Measurements from ENCODE around the gene CCZ1B. TPM values are rescaled to one million over a fixed set of nuclear protein-coding genes. Genes with fewer than 3 reads are reported as not detected.
A peak's percentile ranks its signal among the peaks of the same experiment; 100 is the strongest.
"Not testable (repeated sequence)": the region's sequence is repeated elsewhere in the genome, so short reads cannot be mapped to it uniquely, and the experiment has no call there.

The CCZ1B gene
- total RNA-seq, 3 donors from 2014 or later (not counting 1 experiment from before 2014, with no cell fraction given) = 84.5 to 145 (median 103) TPM

DNA sequence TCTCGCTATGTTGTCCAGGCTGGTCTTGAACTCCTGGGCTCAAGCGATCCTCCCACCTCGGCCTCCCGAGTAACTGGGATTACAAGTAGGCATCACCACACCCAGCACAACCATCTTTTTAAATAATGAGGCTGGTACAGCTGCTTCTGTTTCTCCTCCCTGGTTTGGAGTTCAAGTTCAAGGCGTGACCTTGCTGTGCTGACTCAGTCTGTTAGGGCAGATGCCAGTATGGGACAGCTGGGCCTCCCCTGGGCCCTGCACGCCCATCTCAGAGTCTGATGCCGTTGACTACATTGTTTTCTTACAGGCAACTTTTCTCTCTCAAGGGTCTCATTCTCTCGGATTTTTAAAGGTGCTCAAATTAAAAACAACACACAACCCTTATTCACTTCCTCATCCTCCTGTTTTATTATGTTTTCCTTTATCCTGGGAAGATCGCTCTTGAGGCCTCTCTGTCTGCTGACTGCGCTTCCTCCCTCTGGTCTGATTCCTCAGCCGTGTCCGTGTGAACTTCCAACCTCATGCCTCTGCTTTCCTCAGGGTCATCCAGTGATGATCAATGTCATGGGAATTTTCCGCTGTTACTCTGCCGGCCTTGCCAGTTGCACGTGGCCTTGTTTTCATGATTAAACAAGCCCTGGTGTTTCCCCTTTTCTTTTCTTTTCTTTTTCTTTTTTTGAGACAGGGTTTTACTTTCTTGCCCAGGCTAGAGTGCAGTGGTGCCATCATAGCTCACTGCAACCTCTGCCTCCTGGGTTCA is 33.8 kb downstream of the CCZ1B start:
- ATAC-seq; H3K4me1 Mint-ChIP-seq; H3K36me3 Mint-ChIP-seq; H3K9me3 Mint-ChIP-seq; H3K27me3 Mint-ChIP-seq (ENCODE audit: low read depth in 2 of 2); H3K4me1 ChIP-seq (ENCODE audit: control insufficient read depth, insufficient read depth, low read length); DNase-seq; H3K4me3 ChIP-seq (ENCODE audit: low read length); H3K4me3 Mint-ChIP-seq; H3K9me3 ChIP-seq (ENCODE audit: control insufficient read depth, insufficient read depth, low read length); intact Hi-C loops (cut with micrococcal nuclease); H3K27ac ChIP-seq (ENCODE audit: low read length); H3K27ac Mint-ChIP-seq; H3K36me3 ChIP-seq (ENCODE audit: control insufficient read depth, insufficient read depth, low read length); H3K27me3 ChIP-seq (ENCODE audit: control insufficient read depth, insufficient read depth, low read length): not testable (repeated sequence)
- WGBS (ENCODE audit: insufficient coverage) = no CpG with 5 or more reads among the region's 15 CpGs

DNA sequence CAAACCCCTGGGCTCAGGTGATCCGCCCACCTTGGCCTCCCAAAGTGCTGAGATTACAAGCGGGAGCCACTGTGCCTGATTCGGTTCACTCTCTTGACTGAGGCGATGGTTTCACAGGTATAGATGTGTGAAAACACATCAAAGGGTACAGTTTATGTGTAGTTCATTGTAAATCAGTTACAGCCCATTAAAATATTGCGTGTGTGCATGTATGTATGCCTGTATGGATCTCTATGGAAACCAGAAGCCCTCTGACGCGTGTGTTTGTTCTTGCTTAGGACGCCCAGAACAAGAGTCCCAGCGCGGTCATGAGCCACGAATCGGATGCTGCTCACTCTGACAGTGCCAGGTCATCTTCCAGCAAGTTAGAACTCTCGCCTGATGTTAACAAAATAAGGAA is 36.7 kb downstream of the CCZ1B start:
- ATAC-seq = peak in 1 of 3 donors; percentile 40
- H3K27ac ChIP-seq (ENCODE audit: low read length); intact Hi-C loops (cut with micrococcal nuclease); H3K9me3 ChIP-seq (ENCODE audit: control insufficient read depth, insufficient read depth, low read length); H3K27me3 Mint-ChIP-seq (ENCODE audit: low read depth in 2 of 2); H3K27ac Mint-ChIP-seq; H3K4me1 ChIP-seq (ENCODE audit: control insufficient read depth, insufficient read depth, low read length); H3K36me3 ChIP-seq (ENCODE audit: control insufficient read depth, insufficient read depth, low read length); H3K9me3 Mint-ChIP-seq; H3K4me3 ChIP-seq (ENCODE audit: low read length); H3K4me1 Mint-ChIP-seq; H3K4me3 Mint-ChIP-seq; DNase-seq; H3K27me3 ChIP-seq (ENCODE audit: control insufficient read depth, insufficient read depth, low read length); H3K36me3 Mint-ChIP-seq: not testable (repeated sequence)
- WGBS (ENCODE audit: insufficient coverage) = no CpG with 5 or more reads among the region's 13 CpGs

DNA sequence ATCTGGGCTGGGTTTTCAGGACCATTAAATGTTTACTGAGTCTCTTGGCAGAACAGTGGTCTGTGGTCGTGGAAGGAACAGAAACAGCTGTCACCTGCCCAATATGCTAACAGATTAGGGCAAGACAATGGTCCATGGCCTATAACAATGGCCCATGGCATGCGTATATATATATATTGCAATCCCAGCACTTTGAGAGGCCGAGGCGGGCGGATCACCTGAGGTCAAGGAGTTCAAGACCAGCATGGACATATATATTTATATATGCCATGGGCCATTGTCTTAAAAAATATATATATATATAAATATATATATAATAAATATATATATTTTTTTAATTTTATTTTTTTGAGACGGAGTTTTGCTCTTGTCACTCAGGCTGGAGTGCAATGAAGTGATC is 44.5 kb downstream of the CCZ1B start:
- H3K27ac ChIP-seq (ENCODE audit: low read length); intact Hi-C loops (cut with micrococcal nuclease); H3K36me3 Mint-ChIP-seq; H3K36me3 ChIP-seq (ENCODE audit: control insufficient read depth, insufficient read depth, low read length); H3K4me3 Mint-ChIP-seq; H3K4me3 ChIP-seq (ENCODE audit: low read length); ATAC-seq; H3K9me3 ChIP-seq (ENCODE audit: control insufficient read depth, insufficient read depth, low read length); H3K27me3 Mint-ChIP-seq (ENCODE audit: low read depth in 2 of 2); DNase-seq; H3K9me3 Mint-ChIP-seq; H3K27me3 ChIP-seq (ENCODE audit: control insufficient read depth, insufficient read depth, low read length); H3K27ac Mint-ChIP-seq; H3K4me1 Mint-ChIP-seq; H3K4me1 ChIP-seq (ENCODE audit: control insufficient read depth, insufficient read depth, low read length): not testable (repeated sequence)
- WGBS (ENCODE audit: insufficient coverage) = 80% methylated on average over 1 of the region's 6 CpGs

DNA sequence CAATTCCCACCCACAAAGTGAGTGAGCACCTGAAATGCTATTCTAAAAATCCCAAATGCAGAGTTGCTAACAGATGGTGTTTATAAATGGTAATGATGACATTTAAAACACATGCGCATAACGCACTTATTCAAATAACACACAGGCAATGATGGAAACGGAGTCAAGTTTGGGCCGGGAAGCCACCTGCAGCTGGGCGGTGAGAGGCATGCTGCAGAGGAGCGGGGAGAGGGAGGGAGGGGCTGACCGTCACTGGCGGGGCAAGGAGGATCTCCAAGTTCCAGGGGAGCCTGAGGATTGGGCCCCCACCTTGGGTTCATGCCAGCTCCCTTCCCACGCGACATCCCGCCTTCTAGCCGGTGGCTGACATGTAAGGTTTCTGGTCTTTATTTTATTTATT is 64.9 kb downstream of the CCZ1B start:
- H3K4me1 Mint-ChIP-seq; H3K4me3 Mint-ChIP-seq; H3K27ac ChIP-seq (ENCODE audit: low read length); H3K36me3 Mint-ChIP-seq; DNase-seq; H3K27me3 ChIP-seq (ENCODE audit: control insufficient read depth, insufficient read depth, low read length); H3K36me3 ChIP-seq (ENCODE audit: control insufficient read depth, insufficient read depth, low read length); H3K4me3 ChIP-seq (ENCODE audit: low read length); intact Hi-C loops (cut with micrococcal nuclease); H3K9me3 ChIP-seq (ENCODE audit: control insufficient read depth, insufficient read depth, low read length); H3K4me1 ChIP-seq (ENCODE audit: control insufficient read depth, insufficient read depth, low read length); H3K9me3 Mint-ChIP-seq; H3K27me3 Mint-ChIP-seq (ENCODE audit: low read depth in 2 of 2); ATAC-seq; H3K27ac Mint-ChIP-seq: not testable (repeated sequence)
- WGBS (ENCODE audit: insufficient coverage) = no CpG with 5 or more reads among the region's 12 CpGs

DNA sequence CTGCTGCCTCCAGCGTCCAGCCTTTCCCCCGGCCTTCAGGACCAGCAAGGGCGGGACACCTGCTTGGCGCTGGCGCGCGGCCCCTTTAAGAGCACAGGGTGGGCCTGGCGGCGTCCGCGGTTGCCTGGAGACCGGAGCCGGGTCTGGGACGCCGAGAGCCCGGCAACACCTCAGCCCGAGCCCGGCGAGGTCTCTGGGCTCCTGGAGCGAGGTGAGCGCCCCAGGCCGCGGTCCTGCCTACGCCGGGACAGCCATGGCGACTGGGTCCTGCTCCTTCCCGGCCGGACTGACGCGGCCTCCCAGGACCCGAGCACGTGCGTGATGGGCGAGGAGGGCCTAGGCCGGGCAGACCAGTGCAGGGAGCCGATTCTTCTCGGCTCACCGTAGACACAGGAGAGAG is 72.1 kb downstream of the CCZ1B start, which contains the start of gene RSPH10B2:
TSS of gene RSPH10B2 (plus strand) at position 140 of the 400 bp plus-strand sequence. CDS start 3,575 bp downstream, outside the sequence.
- H3K36me3 ChIP-seq (ENCODE audit: control insufficient read depth, insufficient read depth, low read length); H3K9me3 ChIP-seq (ENCODE audit: control insufficient read depth, insufficient read depth, low read length); H3K4me3 ChIP-seq (ENCODE audit: low read length); H3K4me1 ChIP-seq (ENCODE audit: control insufficient read depth, insufficient read depth, low read length); H3K27ac Mint-ChIP-seq; H3K27me3 Mint-ChIP-seq (ENCODE audit: low read depth in 2 of 2); H3K27ac ChIP-seq (ENCODE audit: low read length); H3K27me3 ChIP-seq (ENCODE audit: control insufficient read depth, insufficient read depth, low read length); H3K9me3 Mint-ChIP-seq; intact Hi-C loops (cut with micrococcal nuclease); H3K4me1 Mint-ChIP-seq; DNase-seq; H3K4me3 Mint-ChIP-seq; H3K36me3 Mint-ChIP-seq: not testable (repeated sequence)
- 39% methylated on average over 17 of the region's 38 CpGs for WGBS (ENCODE audit: insufficient coverage)
- ATAC-seq = peak in 1 of 3 donors; percentile 33

DNA sequence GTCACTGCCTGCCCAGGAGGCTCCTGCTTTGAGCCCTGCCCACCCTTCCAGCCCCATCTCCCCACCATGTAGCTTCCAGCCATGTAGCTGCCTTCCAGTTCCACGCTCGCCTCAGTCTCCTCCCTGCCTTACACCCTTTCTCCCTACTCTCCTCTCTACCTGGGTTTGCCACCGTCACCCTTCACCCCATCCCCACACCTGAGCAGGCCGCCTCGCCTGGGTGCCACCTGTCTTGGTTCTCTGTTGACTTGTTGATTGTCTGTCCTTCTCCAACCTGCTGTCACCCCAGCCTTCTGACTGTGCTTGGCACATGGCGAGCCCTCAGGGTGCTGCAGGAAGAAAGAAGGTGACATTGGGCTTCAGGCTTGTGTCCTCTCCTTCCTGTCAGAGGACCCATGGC is 75.9 kb downstream of the CCZ1B start:
- H3K27ac Mint-ChIP-seq; H3K36me3 Mint-ChIP-seq; H3K4me3 ChIP-seq (ENCODE audit: low read length); ATAC-seq; intact Hi-C loops (cut with micrococcal nuclease); H3K36me3 ChIP-seq (ENCODE audit: control insufficient read depth, insufficient read depth, low read length); H3K4me1 ChIP-seq (ENCODE audit: control insufficient read depth, insufficient read depth, low read length); H3K9me3 Mint-ChIP-seq; H3K27me3 ChIP-seq (ENCODE audit: control insufficient read depth, insufficient read depth, low read length); DNase-seq; H3K4me3 Mint-ChIP-seq; H3K27ac ChIP-seq (ENCODE audit: low read length); H3K27me3 Mint-ChIP-seq (ENCODE audit: low read depth in 2 of 2); H3K9me3 ChIP-seq (ENCODE audit: control insufficient read depth, insufficient read depth, low read length); H3K4me1 Mint-ChIP-seq: not testable (repeated sequence)
- 95% methylated on average over 3 of the region's 6 CpGs for WGBS (ENCODE audit: insufficient coverage)

DNA sequence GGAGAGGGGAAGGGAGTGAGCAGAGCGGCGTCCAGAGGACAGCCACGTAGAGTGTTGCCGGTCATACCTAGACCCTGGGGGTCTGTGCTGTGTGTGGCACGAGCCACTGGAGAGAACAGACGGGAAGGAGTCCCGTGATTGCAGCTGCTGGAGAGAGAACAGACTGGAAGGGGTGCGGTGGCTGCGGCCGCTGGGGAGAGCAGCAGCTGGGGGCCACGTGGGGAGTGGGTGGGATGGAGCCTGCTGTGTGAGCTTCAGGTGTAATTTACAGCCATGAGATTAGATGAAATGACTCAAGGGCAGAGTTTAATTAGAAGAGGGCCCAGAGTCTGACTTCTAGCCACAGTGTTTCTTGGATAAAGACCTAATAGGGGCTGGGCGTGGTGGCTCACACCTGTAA is 76.7 kb downstream of the CCZ1B start:
- WGBS (ENCODE audit: insufficient coverage) = 97% methylated on average over 6 of the region's 12 CpGs

More for the DNA sequence above, 76.7 kb downstream of the CCZ1B start:
- H3K4me1 Mint-ChIP-seq; intact Hi-C loops (cut with micrococcal nuclease); H3K36me3 ChIP-seq (ENCODE audit: control insufficient read depth, insufficient read depth, low read length); H3K9me3 Mint-ChIP-seq; H3K27ac Mint-ChIP-seq; DNase-seq; H3K9me3 ChIP-seq (ENCODE audit: control insufficient read depth, insufficient read depth, low read length); H3K4me3 ChIP-seq (ENCODE audit: low read length); H3K4me1 ChIP-seq (ENCODE audit: control insufficient read depth, insufficient read depth, low read length); H3K27me3 Mint-ChIP-seq (ENCODE audit: low read depth in 2 of 2); ATAC-seq; H3K27ac ChIP-seq (ENCODE audit: low read length); H3K36me3 Mint-ChIP-seq; H3K4me3 Mint-ChIP-seq; H3K27me3 ChIP-seq (ENCODE audit: control insufficient read depth, insufficient read depth, low read length): not testable (repeated sequence)
